ENCODE results near the gene KIF13A.

KIF13A gene

DNA sequence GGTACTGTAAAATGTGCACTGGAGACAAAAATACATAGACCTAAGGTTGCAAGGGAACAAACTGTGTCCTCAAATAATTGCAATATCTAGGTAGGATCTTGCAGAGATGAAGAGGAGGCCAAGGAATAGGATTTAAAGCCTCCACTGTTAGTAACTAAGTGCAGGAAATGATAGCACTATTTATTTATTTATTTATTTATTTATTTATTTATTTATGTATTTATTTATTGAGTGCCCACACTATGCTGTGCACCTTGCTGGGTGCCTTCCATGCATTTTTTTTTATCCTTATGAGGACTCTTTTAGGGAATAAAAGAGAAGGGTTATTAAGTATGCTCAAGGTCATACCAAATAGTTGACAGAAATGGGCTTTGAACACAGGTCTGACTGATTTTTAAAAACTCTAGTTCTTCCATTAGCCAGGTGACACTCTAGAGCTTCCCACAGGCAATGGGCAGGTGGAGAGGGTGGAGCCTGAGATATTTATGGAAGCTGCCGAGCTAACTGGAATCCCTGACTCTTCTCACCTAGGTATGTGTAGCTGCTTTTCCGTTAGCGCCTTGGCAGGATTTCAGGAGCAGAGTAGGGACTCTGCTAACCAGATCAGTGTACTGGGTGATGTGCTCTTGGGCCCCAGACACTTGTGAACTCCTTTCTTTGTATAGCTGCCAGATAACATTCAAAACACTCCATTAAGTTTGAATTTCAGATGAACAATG, 268.0 kb downstream of the KIF13A start:
- no peak overlapping the region for H3K4me3 ChIP-seq (ENCODE audit: low read length)
- no peak for DNase-seq (ENCODE audit: low read depth)
- TF ChIP-seq, protein P1, sequence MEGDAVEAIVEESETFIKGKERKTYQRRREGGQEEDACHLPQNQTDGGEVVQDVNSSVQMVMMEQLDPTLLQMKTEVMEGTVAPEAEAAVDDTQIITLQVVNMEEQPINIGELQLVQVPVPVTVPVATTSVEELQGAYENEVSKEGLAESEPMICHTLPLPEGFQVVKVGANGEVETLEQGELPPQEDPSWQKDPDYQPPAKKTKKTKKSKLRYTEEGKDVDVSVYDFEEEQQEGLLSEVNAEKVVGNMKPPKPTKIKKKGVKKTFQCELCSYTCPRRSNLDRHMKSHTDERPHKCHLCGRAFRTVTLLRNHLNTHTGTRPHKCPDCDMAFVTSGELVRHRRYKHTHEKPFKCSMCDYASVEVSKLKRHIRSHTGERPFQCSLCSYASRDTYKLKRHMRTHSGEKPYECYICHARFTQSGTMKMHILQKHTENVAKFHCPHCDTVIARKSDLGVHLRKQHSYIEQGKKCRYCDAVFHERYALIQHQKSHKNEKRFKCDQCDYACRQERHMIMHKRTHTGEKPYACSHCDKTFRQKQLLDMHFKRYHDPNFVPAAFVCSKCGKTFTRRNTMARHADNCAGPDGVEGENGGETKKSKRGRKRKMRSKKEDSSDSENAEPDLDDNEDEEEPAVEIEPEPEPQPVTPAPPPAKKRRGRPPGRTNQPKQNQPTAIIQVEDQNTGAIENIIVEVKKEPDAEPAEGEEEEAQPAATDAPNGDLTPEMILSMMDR (conservative IDR thresholded peaks at IDR 0.05; ENCODE audit: low read length), result no peak

DNA sequence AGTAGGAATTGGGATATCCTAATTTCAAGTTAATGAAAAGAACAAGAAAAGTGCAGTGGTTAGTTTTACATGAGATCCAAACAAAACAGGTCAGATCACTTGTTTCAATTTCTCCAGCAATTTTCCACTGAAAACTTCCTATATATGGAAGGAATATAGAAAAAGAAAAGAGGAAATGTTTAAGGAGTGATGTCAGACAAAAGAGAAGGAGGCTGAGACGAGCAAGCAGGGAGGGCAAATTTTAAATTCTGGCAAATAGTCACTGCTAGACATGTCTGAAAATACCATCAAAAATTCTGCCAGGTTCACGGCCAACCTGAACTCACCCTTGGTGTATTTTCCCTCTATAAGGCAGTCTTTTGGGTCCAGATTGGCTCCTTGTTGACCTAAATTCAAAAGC, 271.2 kb downstream of the KIF13A start:
- DNase-seq (ENCODE audit: low read depth), result no peak
- TF ChIP-seq, protein P1 (conservative IDR thresholded peaks at IDR 0.05; ENCODE audit: low read length), result no peak
- H3K4me3 ChIP-seq (ENCODE audit: low read length), result no peak overlapping the region

DNA sequence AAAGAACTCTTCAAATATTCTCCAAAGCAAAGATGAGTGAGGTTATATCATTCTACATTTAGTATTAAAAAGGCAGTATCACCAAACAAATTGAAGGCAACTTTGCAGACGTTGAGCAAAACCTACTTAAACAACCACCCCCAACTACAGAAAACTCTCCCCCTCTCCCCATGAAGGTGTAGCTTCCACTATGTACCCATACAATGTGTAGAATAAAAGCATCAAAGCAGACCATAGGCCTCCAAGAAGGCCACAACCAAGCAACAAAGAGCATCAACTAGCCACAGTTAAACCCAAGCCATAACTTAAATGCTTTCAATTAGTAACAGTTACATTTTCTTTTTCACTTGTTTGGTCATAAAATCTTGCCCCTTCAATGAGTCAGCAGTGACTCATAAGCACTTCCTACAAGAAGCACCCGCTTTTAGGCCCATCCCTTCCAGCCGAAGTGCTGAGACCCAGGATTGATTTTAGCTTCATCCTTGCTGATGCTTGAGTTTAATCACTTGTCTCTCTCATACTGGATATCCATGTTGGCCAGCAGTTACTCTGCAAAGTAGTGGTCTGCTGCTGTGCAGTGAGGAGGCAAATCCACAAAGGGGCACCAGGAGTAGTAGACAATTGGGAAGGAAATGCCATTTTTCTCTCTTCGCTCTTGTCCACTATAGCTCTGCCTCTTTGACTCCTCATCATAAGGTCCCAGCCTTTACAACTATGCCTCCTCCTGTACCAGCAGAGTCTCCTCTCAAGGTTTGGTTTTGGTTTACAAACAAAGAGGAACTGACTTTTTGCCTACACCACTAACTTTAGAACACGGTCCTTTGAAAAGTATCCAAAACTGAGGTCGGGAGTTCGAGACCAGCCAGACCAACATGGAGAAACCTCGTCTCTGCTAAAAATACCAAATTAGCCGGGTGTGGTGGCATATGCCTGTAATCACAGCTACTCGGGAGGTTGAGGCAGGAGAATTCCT, 272.3 kb downstream of the KIF13A start:
- H3K4me3 ChIP-seq (ENCODE audit: low read length), result no peak overlapping the region
- peak; percentile 91 for DNase-seq (ENCODE audit: low read depth)
- TF ChIP-seq, protein P1 (conservative IDR thresholded peaks at IDR 0.05; ENCODE audit: low read length), result no peak

DNA sequence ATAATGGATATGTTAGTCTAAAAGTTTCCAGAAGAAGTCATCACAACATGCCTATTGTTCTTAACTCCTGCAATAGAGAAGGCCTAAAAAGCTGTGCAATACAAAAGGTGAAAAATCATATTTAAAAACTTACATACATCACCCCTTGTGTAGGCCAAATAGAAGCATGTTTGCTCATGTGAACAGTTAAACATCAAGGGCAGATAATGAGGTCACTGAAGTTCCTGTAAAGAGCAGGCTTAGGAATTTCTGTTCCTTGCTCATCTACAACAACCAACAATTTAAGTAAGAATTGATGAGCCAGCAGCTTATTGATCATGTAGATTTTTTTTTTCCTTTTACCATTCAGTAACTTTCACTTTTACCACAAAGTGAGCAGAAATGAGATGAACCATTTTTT, 273.3 kb downstream of the KIF13A start:
- TF ChIP-seq, protein P1 (conservative IDR thresholded peaks at IDR 0.05; ENCODE audit: low read length), result no peak
- DNase-seq (ENCODE audit: low read depth), result no peak
- H3K4me3 ChIP-seq (ENCODE audit: low read length), result no peak overlapping the region

DNA sequence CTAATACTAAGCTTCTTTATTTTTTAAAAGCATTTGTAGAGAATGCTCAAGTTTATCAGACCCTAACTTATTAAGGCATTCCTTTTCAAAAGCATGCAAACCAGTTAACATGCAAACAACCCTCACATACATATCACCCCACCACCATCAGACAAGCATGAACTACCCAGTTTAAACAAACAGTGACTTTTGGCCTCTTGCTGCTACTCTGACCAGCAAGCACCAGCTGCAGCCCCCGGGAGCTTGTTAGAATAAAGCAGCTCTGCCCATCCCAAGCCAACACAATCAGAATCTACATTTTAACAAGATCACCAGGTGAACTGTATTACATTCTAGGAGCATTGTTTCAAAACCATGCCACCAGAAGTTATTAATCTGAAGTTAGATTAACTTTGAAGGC, 274.9 kb downstream of the KIF13A start:
- no peak for DNase-seq (ENCODE audit: low read depth)
- H3K4me3 ChIP-seq (ENCODE audit: low read length), result no peak overlapping the region
- TF ChIP-seq, protein P1 (conservative IDR thresholded peaks at IDR 0.05; ENCODE audit: low read length), result no peak

DNA sequence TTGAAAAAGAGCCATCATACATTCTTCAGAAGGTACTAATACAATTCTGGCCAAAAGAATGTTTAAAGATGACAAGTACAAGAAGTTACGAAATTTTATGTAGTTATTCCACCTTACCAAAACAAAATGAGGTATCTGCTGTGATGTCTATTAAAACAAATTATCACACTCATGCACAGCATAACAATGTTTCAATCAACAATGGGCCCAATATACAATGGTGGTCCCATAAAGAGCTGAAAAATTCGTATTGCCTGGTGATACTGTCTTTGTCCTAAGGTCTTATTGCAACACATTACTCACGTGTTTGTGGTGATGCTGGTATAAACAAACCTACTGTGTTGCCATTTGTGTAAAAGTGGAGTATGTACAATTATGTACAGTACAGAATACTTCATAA, 277.1 kb downstream of the KIF13A start:
- TF ChIP-seq, protein P1 (conservative IDR thresholded peaks at IDR 0.05; ENCODE audit: low read length), result no peak
- DNase-seq (ENCODE audit: low read depth), result peak; percentile 71
- no peak overlapping the region for H3K4me3 ChIP-seq (ENCODE audit: low read length)
